IPS-20b (cell line): ENCODE results near the gene HCFC1.

ENCODE experiments used
- H3K27ac ChIP-seq: one replicate; pipeline ENCODE4 v1.5.1; 2013; ENCODE audit warnings: low read length
- H3K27me3 ChIP-seq: 2 replicates; pipeline ENCODE4 v1.6.1; 2013; ENCODE audit warnings: mild to moderate bottlenecking, low read length, inconsistent platforms; ENCODE audit not compliant: insufficient read depth
- H3K36me3 ChIP-seq: 2 replicates; pipeline ENCODE4 v1.6.1; 2013; ENCODE audit warnings: low read depth, mild to moderate bottlenecking, inconsistent platforms, low read length, moderate library complexity; ENCODE audit not compliant: insufficient read depth
- H3K4me1 ChIP-seq: 2 replicates; pipeline ENCODE4 v1.6.1; 2013; ENCODE audit warnings: mild to moderate bottlenecking, control low read depth, inconsistent platforms, low read length, moderate library complexity; ENCODE audit not compliant: insufficient read depth
- H3K4me3 ChIP-seq: 2 replicates; pipeline ENCODE4 v1.5.1; 2013; ENCODE audit warnings: mild to moderate bottlenecking, low read length, inconsistent platforms
- H3K9ac ChIP-seq: 2 replicates; pipeline ENCODE4 v1.6.1; 2013; ENCODE audit warnings: low read depth, mild to moderate bottlenecking, inconsistent platforms, low read length, moderate library complexity
- H3K9me3 ChIP-seq: 2 replicates; pipeline ENCODE4 v1.6.1; 2013; ENCODE audit warnings: mild to moderate bottlenecking, low read depth, low read length, inconsistent platforms; ENCODE audit not compliant: insufficient read depth

The HCFC1 gene

GRCh38 chrX:153939573-153939972 is 32.0 kb downstream of the HCFC1 start:
- no peaks in the 10 kb centered on the region for H3K9me3 ChIP-seq
- no peaks in the 10 kb centered on the region for H3K27me3 ChIP-seq
- H3K4me1 ChIP-seq = peaks cover 5% of the 10 kb centered on the region; the same call in 1 of the 2 replicates
- no peak overlapping the region for H3K4me3 ChIP-seq
- H3K27ac ChIP-seq = no peak overlapping the region
- H3K9ac ChIP-seq = no peak overlapping the region
- no peaks in the 10 kb centered on the region for H3K36me3 ChIP-seq

GRCh38 chrX:153938226-153938786 is 33.3 kb downstream of the HCFC1 start:
- H3K9ac ChIP-seq = no peak overlapping the region
- no peaks in the 10 kb centered on the region for H3K27me3 ChIP-seq
- H3K36me3 ChIP-seq = no peaks in the 10 kb centered on the region
- H3K4me1 ChIP-seq = peaks cover 5% of the 10 kb centered on the region; the same call in 1 of the 2 replicates
- H3K4me3 ChIP-seq = no peak overlapping the region
- H3K9me3 ChIP-seq = no peaks in the 10 kb centered on the region
- no peak overlapping the region for H3K27ac ChIP-seq

GRCh38 chrX:153937056-153937455 is 34.6 kb downstream of the HCFC1 start:
- Histone ChIP-seq H3K27me3 (no peaks in the 10 kb centered on the region), H3K4me3 (no peak overlapping the region)

GRCh38 chrX:153935326-153935851 is 36.2 kb downstream of the HCFC1 start:
- no peaks in the 10 kb centered on the region for H3K9me3 ChIP-seq
- no peak overlapping the region for H3K9ac ChIP-seq
- H3K4me1 ChIP-seq = peaks cover 5% of the 10 kb centered on the region; the same call in 1 of the 2 replicates
- no peaks in the 10 kb centered on the region for H3K27me3 ChIP-seq
- H3K27ac ChIP-seq = no peak overlapping the region
- peaks cover 7% of the 10 kb centered on the region for H3K36me3 ChIP-seq
- peak overlapping the region; percentile 53; the same call in 1 of the 2 replicates for H3K4me3 ChIP-seq

More at GRCh38 chrX:153937056-153937455, 34.6 kb downstream of the HCFC1 start:
- Histone ChIP-seq H3K9ac (no peak overlapping the region), H3K4me1 (peaks cover 5% of the 10 kb centered on the region; the same call in 1 of the 2 replicates), H3K27ac (no peak overlapping the region), H3K9me3 (no peaks in the 10 kb centered on the region), H3K36me3 (peaks cover 7% of the 10 kb centered on the region)

GRCh38 chrX:153934762-153935325 is 36.8 kb downstream of the HCFC1 start, which contains the start of gene NAA10:
TSS of gene NAA10 (minus strand) at chrX:153935037. CDS start at chrX:153934904, 133 bp downstream.
- Histone ChIP-seq H3K4me1 (peaks cover 2% of the 10 kb centered on the region; the same call in 1 of the 2 replicates), H3K36me3 (peaks cover 7% of the 10 kb centered on the region), H3K27me3 (no peaks in the 10 kb centered on the region), H3K9ac (peak within 1 kb of the TSS; percentile 73; the same call in 1 of the 2 replicates), H3K4me3 (peak within 1 kb of the TSS; percentile 71), H3K9me3 (no peaks in the 10 kb centered on the region), H3K27ac (no peak within 1 kb of the TSS)

- Histone ChIP-seq H3K4me3 (peak overlapping the region; percentile 71), H3K36me3 (peaks cover 9% of the 10 kb centered on the region), H3K9ac (peak overlapping the region; percentile 73; the same call in 1 of the 2 replicates), H3K4me1 (no peaks in the 10 kb centered on the region; the same call in 1 of the 2 replicates), H3K27me3 (no peaks in the 10 kb centered on the region), H3K9me3 (no peaks in the 10 kb centered on the region), H3K27ac (no peak overlapping the region)
Observed at GRCh38 chrX:153934148-153934761, 37.4 kb downstream of the HCFC1 start.

GRCh38 chrX:153933748-153934147 is 37.9 kb downstream of the HCFC1 start:
- no peaks in the 10 kb centered on the region for H3K27me3 ChIP-seq
- no peak overlapping the region for H3K27ac ChIP-seq
- peak overlapping the region; percentile 71 for H3K4me3 ChIP-seq

GRCh38 chrX:153932220-153932915 is 39.2 kb downstream of the HCFC1 start:
- Histone ChIP-seq H3K4me3 (no peak overlapping the region), H3K27ac (no peak overlapping the region), H3K9ac (no peak overlapping the region), H3K36me3 (peaks cover 11% of the 10 kb centered on the region), H3K27me3 (no peaks in the 10 kb centered on the region), H3K9me3 (no peaks in the 10 kb centered on the region), H3K4me1 (no peaks in the 10 kb centered on the region; the same call in 1 of the 2 replicates)

More at GRCh38 chrX:153933748-153934147, 37.9 kb downstream of the HCFC1 start:
- peak overlapping the region; percentile 73; the same call in 1 of the 2 replicates for H3K9ac ChIP-seq
- H3K4me1 ChIP-seq = no peaks in the 10 kb centered on the region; the same call in 1 of the 2 replicates
- H3K36me3 ChIP-seq = peaks cover 11% of the 10 kb centered on the region
- no peaks in the 10 kb centered on the region for H3K9me3 ChIP-seq

GRCh38 chrX:153931748-153932147 is 39.9 kb downstream of the HCFC1 start:
- no peak overlapping the region for H3K9ac ChIP-seq
- no peaks in the 10 kb centered on the region; the same call in 1 of the 2 replicates for H3K4me1 ChIP-seq
- H3K27me3 ChIP-seq = no peaks in the 10 kb centered on the region
- H3K9me3 ChIP-seq = no peaks in the 10 kb centered on the region
- H3K36me3 ChIP-seq = peaks cover 11% of the 10 kb centered on the region
- H3K4me3 ChIP-seq = no peak overlapping the region
- H3K27ac ChIP-seq = no peak overlapping the region

- no peak overlapping the region for H3K9ac ChIP-seq
- H3K36me3 ChIP-seq = peaks cover 11% of the 10 kb centered on the region
- H3K4me3 ChIP-seq = no peak overlapping the region
- no peaks in the 10 kb centered on the region for H3K27me3 ChIP-seq
- H3K4me1 ChIP-seq = no peaks in the 10 kb centered on the region; the same call in 1 of the 2 replicates
- H3K9me3 ChIP-seq = no peaks in the 10 kb centered on the region
- no peak overlapping the region for H3K27ac ChIP-seq
Observed at GRCh38 chrX:153931151-153931550, 40.5 kb downstream of the HCFC1 start.
